K562 (cell line): Measurements from ENCODE around the gene LILRA5. TPM values are rescaled to one million over a fixed set of nuclear protein-coding genes. Genes with fewer than 3 reads are reported as not detected.

Experiments
- ATAC-seq: fragments of 200-7000 bp; cut with Tn5 transposase; 3 replicates; pipeline ENCODE4 v1.9.1; 2020; ENCODE audit warnings: moderate library complexity
- BruUV-seq: library from RNA; stranded (reverse); fragments of 400-500 nt; replicated peaks from 2 replicates; lab custom pipeline; 2021; lab: Mats Ljungman, UMichigan
- CTCF ChIA-PET: fragments of 300-600 bp; formaldehyde crosslinking; extraction: SDS; loops from one replicate; lab custom pipeline; 2021; ENCODE audit warnings: low intra/inter-chr PET ratio; lab: Yijun Ruan, JAX
- POLR2A ChIA-PET: fragments of 300-600, 350-650 bp; sonication (Branson Sonifier 250); formaldehyde crosslinking; extraction: SDS; loops from one replicate; lab custom pipeline; 2021; ENCODE audit warnings: antibody characterized with exemption, inconsistent platforms; lab: Yijun Ruan, JAX
- DNase-seq, 4 experiments: peaks; one replicate each; pipeline versions ENCODE4 v3.0.0 to v3.0.0-alpha.2; 2011 to 2018; ENCODE audit warnings: low spot score in 3 of 4, mixed read lengths in 3 of 4; ENCODE audit errors: extremely low read depth in 1 of 4
- FAIRE-seq: peaks from 2 replicates; lab custom pipeline; 2011; peaks lifted over from hg19 to GRCh38; lab: Jason Lieb, UNC
- H2AFZ ChIP-seq: 2 replicates; pipeline ENCODE4 v1.6.0; 2011; ENCODE audit warnings: low read depth, low read length, control low read depth, inconsistent platforms
- H3K27ac ChIP-seq: fragments of 200-600 bp; 3 replicates; pipeline ENCODE4 v1.8.0; 2011; ENCODE audit warnings: low read depth, mild to moderate bottlenecking, control low read depth, inconsistent platforms, low read length, moderate library complexity, mixed read lengths; ENCODE audit errors: extremely low read depth
- H3K27me3 ChIP-seq, 2 experiments: fragments of 300-600 bp in 1 of 2; 2 replicates in 1 of 2; 3 replicates in 1 of 2; pipeline versions ENCODE4 v1.6.0 to v1.8.0; 2011; ENCODE audit warnings: inconsistent platforms in 2 of 2, low read length in 2 of 2, mild to moderate bottlenecking in 1 of 2, mixed read lengths in 1 of 2, moderate library complexity in 1 of 2; ENCODE audit not compliant: control insufficient read depth in 2 of 2, insufficient read depth in 2 of 2
- H3K36me3 ChIP-seq: fragments of 300-600 bp; 3 replicates; pipeline ENCODE4 v1.8.0; 2011; ENCODE audit warnings: mild to moderate bottlenecking, low read length, inconsistent platforms; ENCODE audit not compliant: control insufficient read depth, insufficient read depth
- H3K4me1 ChIP-seq, 2 experiments: fragments of 200-600 bp in 1 of 2; replicated peaks in 1 of 2; 2 replicates in 1 of 2; 3 replicates in 1 of 2; pipeline versions ENCODE4 v1.5.1 to v1.8.0; 2011; ENCODE audit warnings: inconsistent platforms in 2 of 2, low read length in 2 of 2, mild to moderate bottlenecking in 1 of 2, mixed read lengths in 1 of 2, moderate library complexity in 1 of 2; ENCODE audit not compliant: control insufficient read depth in 2 of 2, insufficient read depth in 2 of 2
- H3K4me2 ChIP-seq: 2 replicates; pipeline ENCODE4 v1.6.1; 2011; ENCODE audit warnings: low read length, control low read depth, inconsistent platforms, mixed read lengths; ENCODE audit not compliant: insufficient read depth
- H3K4me3 ChIP-seq: fragments of 200-600 bp; sonication (generic), shearing (Covaris generic); 2 replicates; pipeline ENCODE4 v1.5.1; 2016; ENCODE audit warnings: control low read depth, inconsistent platforms
- H3K79me2 ChIP-seq: fragments of 200-600 bp; 3 replicates; pipeline ENCODE4 v1.8.0; 2011; ENCODE audit warnings: low read length, inconsistent platforms; ENCODE audit not compliant: control insufficient read depth, insufficient read depth
- H3K9ac ChIP-seq, 2 experiments: 2 replicates each; pipeline versions ENCODE4 v1.6.0 to v1.6.1; 2011; ENCODE audit warnings: low read depth in 2 of 2, low read length in 2 of 2, control low read depth in 1 of 2, inconsistent platforms in 1 of 2, mild to moderate bottlenecking in 1 of 2, mixed read lengths in 1 of 2; ENCODE audit not compliant: insufficient read depth in 1 of 2
- H3K9me1 ChIP-seq: one replicate; pipeline ENCODE4 v1.6.0; 2011; ENCODE audit warnings: inconsistent platforms, mild to moderate bottlenecking, low read length, moderate library complexity; ENCODE audit not compliant: control insufficient read depth, insufficient read depth
- H3K9me3 ChIP-seq: replicated peaks from 2 replicates; pipeline ENCODE4 v1.5.1; 2011; ENCODE audit warnings: low read depth, low read length, inconsistent platforms; ENCODE audit not compliant: control insufficient read depth, insufficient read depth
- H4K20me1 ChIP-seq: replicated peaks from 2 replicates; pipeline ENCODE4 v1.6.1; 2011; ENCODE audit warnings: low read length, inconsistent platforms, mixed read lengths; ENCODE audit not compliant: control insufficient read depth, insufficient read depth
- HLTF ChIP-seq: fragments of 450-650 bp; IDR thresholded peaks from 2 replicates; pipeline ENCODE4 v1.6.1; 2016
- NFE2L1 ChIP-seq: fragments of 450-650 bp; IDR thresholded peaks from 2 replicates; pipeline ENCODE4 v1.6.1; 2016; ENCODE audit warnings: missing genetic modification characterization, low read depth, mild to moderate bottlenecking, missing compliant biosample characterization, moderate library complexity, borderline replicate concordance
- TEAD4 ChIP-seq, 2 experiments: sonication (generic) in 1 of 2; formaldehyde crosslinking in 1 of 2; IDR thresholded peaks; 2 replicates each; pipeline versions ENCODE4 v1.6.1 to v1.8.0; 2012 to 2022; ENCODE audit warnings: borderline replicate concordance in 1 of 2, inconsistent platforms in 1 of 2, low read length in 1 of 2, mild to moderate bottlenecking in 1 of 2, missing genetic modification reagents in 1 of 2
- USF1 ChIP-seq: sonication (generic); formaldehyde crosslinking; IDR thresholded peaks from 2 replicates; pipeline ENCODE4 v1.9.0; 2022; ENCODE audit warnings: mild to moderate bottlenecking, missing genetic modification reagents
- ZKSCAN8 ChIP-seq: fragments of 200-800 bp; sonication (Bioruptor generic); IDR thresholded peaks from 2 replicates; pipeline ENCODE4 v1.6.1; 2016; ENCODE audit warnings: missing genetic modification characterization, missing compliant biosample characterization
- WGBS: fragments of 100-300 bp; shearing (Covaris generic); methylation state at CpG from one replicate; pipeline ENCODE4 v1.1.6; 2016; ENCODE audit warnings: low coverage, mixed read lengths; ENCODE audit not compliant: insufficient coverage; ENCODE audit errors: missing lambda C conversion rate; 5-methylcytosine and 5-hydroxymethylcytosine counted together
- in situ Hi-C: fragments of 300-500 bp; cut with MboI; formaldehyde crosslinking; loops from 4 replicates; pipeline ENCODE4 v1.15.0; 2018; ENCODE audit warnings: inconsistent platforms, mixed read lengths
- intact Hi-C: fragments of 100-400 bp; cut with micrococcal nuclease; formaldehyde crosslinking; loops from 2 replicates; pipeline ENCODE4 v1.14.2; 2022
- polyA plus RNA-seq, 8 experiments: library from polyadenylated mRNA; depleted of rRNA in 4 of 8; stranded (reverse) in 5 of 8; unstranded in 3 of 8; fragments of >200 nt; fragmentation: Nextera tagmentation in 2 of 8; fragmentation: Illumina TruSeq in 1 of 8; extraction: Ambion mirVana in 2 of 8; extraction: Trizol in 1 of 8; gene quantifications; 2 replicates each; pipeline versions ENCODE4 v1.2.1 to v1.2.3, GENCODE V29; 2011 to 2014; ENCODE audit warnings: inconsistent platforms in 1 of 8, missing spikeins in 1 of 8
- total RNA-seq, 7 experiments: library from RNA; depleted of rRNA in 6 of 7; stranded (reverse); fragments of >200 nt in 6 of 7; fragmentation: Illumina TruSeq in 2 of 7; extraction: Trizol in 2 of 7; gene quantifications; 2 replicates each; pipeline versions ENCODE4 v1.2.1 to v1.2.3, GENCODE V29; 2011 to 2021; ENCODE audit warnings: low replicate concordance in 1 of 7

Gene LILRA5
- total and polyA plus RNA-seq, 9 of the 15 experiments (the other 6 are each of a cell fraction or from before 2014, with no cell fraction given) = not detected

- TF ChIP-seq TEAD4 (IDR thresholded peaks at IDR 0.05; ENCODE audit: low read length) (no peak), TEAD4 (CRISPR knock-in tag; IDR thresholded peaks at IDR 0.05; ENCODE audit: borderline replicate concordance) (no peak), USF1 (CRISPR knock-in tag) (no peak), NFE2L1 (tag) (no peak)
These were observed 44.4 kb upstream of the LILRA5 start (continued) for GRCh38 chr19:54357381-54357780.

- intact Hi-C loops = no loop called here
- Histone ChIP-seq H3K4me3 (no peak overlapping the region), H3K9ac (no peak overlapping the region), H3K9me1 (no peaks in the 10 kb centered on the region), H3K4me1 (peaks cover 0 to 3% of the 10 kb centered on the region in 2 experiments; a peak in 2 of 5 replicates), H3K4me2 (no peak overlapping the region), H2AFZ (no peak overlapping the region), H4K20me1 (no peaks in the 10 kb centered on the region), H3K27ac (no peak overlapping the region), H3K36me3 (no peaks in the 10 kb centered on the region), H3K27me3 (peaks cover 6 to 51% of the 10 kb centered on the region in 2 experiments; a peak in 4 of 5 replicates), H3K9me3 (no peaks in the 10 kb centered on the region), H3K79me2 (no peaks in the 10 kb centered on the region)
- POLR2A ChIA-PET = no interaction called here
- TF ChIP-seq HLTF = no peak
- TF ChIP-seq ZKSCAN8 (CRISPR knock-in tag) = peak; percentile 99
- no peak for DNase-seq
- WGBS = 5% methylated on average over 11 of the region's 12 CpGs
- BruUV-seq = no TSS peak
- no peak for ATAC-seq
- CTCF ChIA-PET = no interaction called here
- in situ Hi-C loops = no loop called here
- FAIRE-seq = no peak
These were observed 43.6 kb upstream of the LILRA5 start for GRCh38 chr19:54356444-54357056.
